HG02884 (cell line): ENCODE results near the gene KIFAP3.
A peak's percentile ranks its signal among the peaks of the same experiment; 100 is the strongest.

Experiments
- ATAC-seq: cut with Tn5 transposase; IDR thresholded peaks from one replicate; pipeline ENCODE4 v1.9.1; 2021; ENCODE audit warnings: mild to moderate bottlenecking, moderate library complexity; ENCODE audit not compliant: unreplicated experiment

KIFAP3 gene

GRCh38 chr1:169995993-169996392 lies 78.5 kb downstream of the KIFAP3 start:
- ATAC-seq = no peak

- no peak for ATAC-seq
Measured at GRCh38 chr1:169989246-169989645, 85.2 kb downstream of the KIFAP3 start.

- ATAC-seq = no peak
Measured at GRCh38 chr1:169985757-169986156, 88.7 kb downstream of the KIFAP3 start.

DNA sequence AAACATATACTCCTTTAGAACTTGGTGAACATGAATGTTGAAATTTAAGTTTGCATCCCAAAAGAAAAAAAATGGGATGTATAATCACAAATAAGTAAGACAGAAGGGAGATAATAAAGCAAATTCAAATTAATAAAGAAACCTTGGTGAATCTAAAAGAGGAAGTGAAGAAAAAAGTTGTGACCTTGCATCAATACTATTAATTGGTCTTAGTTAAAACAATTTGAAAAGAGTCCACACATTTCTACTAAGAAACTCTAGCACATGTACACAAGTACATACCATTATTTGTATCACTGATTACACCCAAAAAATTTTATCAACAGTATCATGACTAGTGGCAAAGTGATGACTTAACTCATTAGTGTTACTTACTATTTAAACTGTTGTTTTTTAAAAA lies 100.4 kb downstream of the KIFAP3 start:
- ATAC-seq = no peak

- no peak for ATAC-seq
Measured at GRCh38 chr1:169970114-169970513, 104.4 kb downstream of the KIFAP3 start.

GRCh38 chr1:169968174-169968573 lies 106.3 kb downstream of the KIFAP3 start:
- no peak for ATAC-seq

GRCh38 chr1:169964206-169964605 lies 110.3 kb downstream of the KIFAP3 start:
- no peak for ATAC-seq

GRCh38 chr1:169959686-169960085 lies 114.8 kb downstream of the KIFAP3 start:
- no peak for ATAC-seq

DNA sequence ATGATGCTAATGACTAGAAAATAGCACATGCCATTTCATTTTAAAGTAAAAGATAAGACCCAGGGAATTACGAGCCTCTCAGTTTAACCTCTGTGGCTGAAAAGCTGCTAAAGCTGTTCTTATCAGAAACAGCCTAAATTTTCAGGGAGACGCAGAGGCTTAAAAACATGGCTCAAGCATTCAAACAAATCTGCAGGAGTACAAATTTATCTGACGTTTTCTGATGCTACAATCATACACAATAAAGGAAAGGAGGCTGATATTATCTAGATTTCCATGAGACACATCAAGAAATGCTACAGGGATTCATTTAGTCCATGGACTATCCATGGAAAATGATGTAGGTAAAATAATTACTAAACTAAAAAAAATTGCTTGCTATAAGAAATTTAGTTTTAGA lies 115.5 kb downstream of the KIFAP3 start:
- ATAC-seq = no peak

GRCh38 chr1:169957884-169958283 lies 116.6 kb downstream of the KIFAP3 start:
- no peak for ATAC-seq

GRCh38 chr1:169951108-169951507 lies 123.4 kb downstream of the KIFAP3 start:
- no peak for ATAC-seq

- ATAC-seq = no peak
Measured at GRCh38 chr1:169949139-169949538, 125.4 kb downstream of the KIFAP3 start.

- no peak for ATAC-seq
Measured at GRCh38 chr1:169946206-169946605, 128.3 kb downstream of the KIFAP3 start.

- no peak for ATAC-seq
Measured at GRCh38 chr1:169945181-169945580, 129.3 kb downstream of the KIFAP3 start.

DNA sequence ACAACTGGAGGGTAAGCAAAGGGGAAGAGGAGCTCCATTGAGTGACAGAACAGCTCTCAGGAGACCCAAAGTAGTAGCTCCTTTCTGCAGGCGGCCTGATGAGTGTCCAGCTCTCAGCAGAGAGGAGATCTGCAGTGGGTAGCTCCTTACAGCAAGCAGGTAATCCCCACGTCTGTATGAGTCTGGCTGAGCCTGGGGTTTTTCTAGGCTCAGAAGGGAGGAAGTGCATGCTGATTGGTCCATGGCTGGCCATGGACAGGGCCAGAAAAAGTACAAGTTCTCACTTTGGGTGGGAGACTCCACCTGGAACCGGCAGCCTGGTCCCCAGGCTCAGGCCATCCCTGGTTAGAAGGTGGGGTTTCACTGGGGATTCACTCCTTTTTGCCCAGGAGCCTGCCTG lies 129.9 kb downstream of the KIFAP3 start:
- ATAC-seq = no peak

DNA sequence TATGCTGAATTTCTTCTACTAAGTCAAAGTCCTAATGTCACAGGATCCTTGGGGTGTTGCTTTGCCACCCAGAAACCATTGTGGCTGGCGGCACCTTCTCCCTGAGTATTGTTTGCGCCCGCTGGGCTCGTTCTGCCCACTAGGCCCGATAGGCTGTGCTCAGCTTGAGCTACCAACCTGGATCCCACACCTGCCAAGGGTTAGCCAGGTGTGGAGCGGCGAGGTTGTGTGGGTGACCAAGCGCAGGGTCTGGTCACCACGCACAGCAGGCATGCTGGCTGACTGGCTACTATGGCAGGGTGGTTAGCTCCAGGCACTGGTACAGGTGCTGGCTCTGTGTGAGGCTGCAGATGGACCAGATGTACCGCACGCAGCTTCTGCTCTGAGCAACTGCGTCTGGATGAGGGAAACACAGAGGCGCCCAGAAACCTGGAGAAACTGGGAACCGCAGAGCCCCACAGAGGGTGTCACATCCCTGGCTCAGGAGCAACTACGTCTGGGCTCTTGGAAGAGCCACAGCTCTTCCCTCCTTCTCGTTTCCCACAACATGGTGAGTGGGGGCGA lies 130.4 kb downstream of the KIFAP3 start:
- ATAC-seq = no peak

DNA sequence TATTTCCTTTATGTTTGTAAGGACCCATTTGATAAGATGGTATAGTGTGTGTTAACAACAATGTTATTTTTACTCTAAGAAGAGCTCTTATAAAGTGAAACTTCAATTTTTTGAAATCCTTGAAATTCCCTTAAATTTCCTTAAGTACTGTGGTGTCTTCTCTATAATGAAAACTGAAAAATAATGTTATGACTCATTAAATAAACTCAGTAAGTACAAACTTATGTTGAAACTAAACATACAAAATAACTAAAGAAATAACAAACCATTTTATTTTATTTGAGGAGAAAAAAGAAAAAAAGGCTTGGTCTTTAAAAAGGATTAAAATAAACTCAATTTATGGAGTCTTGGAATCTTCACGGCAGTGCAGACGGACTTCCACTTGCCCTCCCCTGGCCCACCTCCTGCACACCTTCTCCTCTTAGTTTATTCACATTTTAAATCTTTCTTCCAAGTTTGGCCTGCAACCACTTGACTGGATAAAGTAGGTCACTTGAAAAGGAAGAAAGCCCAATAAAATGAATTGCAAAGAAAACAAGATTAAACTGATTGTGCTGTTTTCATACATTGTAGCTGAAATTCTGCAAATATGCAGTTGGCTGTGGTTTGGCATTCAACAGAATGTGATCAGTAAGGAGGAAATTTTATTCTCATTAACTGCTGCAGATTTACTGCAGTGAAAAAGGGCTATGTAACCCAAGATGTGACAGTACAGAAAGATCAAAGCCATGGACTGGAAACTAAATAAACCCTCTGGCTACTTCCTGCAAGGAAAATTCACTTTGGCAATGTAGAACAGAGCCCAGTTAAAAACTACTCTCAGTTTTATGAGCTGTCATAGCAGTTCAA lies 132.3 kb downstream of the KIFAP3 start:
- no peak for ATAC-seq

GRCh38 chr1:169933984-169934725 lies 140.3 kb downstream of the KIFAP3 start:
- ATAC-seq = no peak

GRCh38 chr1:169931795-169932231 lies 142.7 kb downstream of the KIFAP3 start:
- ATAC-seq = no peak

DNA sequence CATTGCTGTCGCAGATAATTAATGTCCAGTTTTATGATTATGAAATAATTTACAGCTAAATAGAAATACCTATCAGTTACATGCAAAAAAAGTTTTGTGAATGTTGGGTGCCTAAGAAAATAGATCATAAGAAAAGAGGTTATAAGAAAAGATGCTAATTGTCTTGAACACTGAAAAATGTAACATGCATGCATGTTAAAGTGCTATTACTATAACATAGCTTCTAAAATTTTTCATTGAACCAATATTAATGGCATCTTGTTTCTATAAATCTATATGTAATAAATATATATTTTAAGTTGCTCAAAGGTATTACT lies 145.3 kb downstream of the KIFAP3 start:
- ATAC-seq = no peak

DNA sequence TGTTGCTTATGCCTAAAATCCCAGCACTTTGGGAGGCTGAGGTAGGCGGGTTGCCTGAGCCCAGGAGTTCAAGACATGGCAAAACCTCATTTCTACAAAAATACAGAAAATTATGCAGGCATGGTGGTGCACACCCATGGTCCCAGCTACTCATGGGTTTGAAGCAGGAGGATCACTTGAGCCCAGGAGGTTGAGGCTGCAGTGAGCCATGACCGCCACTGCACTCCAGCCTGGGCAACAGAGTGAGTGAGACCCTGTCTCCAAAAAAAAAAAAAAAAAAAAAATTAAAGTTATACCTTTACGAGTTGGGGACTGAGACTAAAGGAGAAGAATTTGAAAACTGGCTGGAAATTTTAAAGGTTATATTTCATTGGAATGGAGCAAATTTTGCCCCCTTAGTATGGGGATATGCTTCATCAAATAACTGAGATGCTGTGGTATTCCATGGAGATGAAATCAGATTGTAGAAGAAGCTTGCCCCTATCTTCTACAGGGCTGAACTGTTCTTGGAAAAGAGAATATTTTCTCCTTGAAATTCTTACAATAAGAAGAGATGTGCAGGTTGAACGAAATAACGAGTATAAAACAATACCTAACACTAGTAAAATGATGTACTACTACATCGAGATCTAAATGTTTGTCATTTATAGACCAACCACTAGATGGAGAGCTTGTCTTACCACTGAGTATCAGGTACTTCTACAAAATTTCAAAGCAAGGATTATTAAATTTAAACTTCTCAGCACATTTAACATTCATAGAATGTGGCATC lies 145.9 kb downstream of the KIFAP3 start:
- peak; percentile 51 for ATAC-seq
